GM12892 (cell line): ENCODE data around the gene QRSL1.

Experiments
- POLR2A ChIP-seq: IDR thresholded peaks from 2 replicates; pipeline ENCODE4 v1.6.1; 2011; ENCODE audit warnings: low read depth, low read length, control low read depth
- POLR2AphosphoS5 ChIP-seq: IDR thresholded peaks from 2 replicates; pipeline ENCODE4 v1.6.1; 2011; ENCODE audit warnings: low read depth, low read length, control low read depth

- TF ChIP-seq POLR2A (no peak), POLR2AphosphoS5 (no peak)
Observed at GRCh38 chr6:106666282-106667021, 37.1 kb downstream of the QRSL1 start.
